Gastrocnemius medialis (tissue), 4 donors: Measurements from ENCODE around the gene RFTN1. TPM values are rescaled to one million over a fixed set of nuclear protein-coding genes. Genes with fewer than 3 reads are reported as not detected.

Experiments used
- ATAC-seq, 2 donors: fragments of 150-250 bp; one replicate each; pipeline ENCODE4 v1.9.1; 2016
- DNase-seq, 2 donors: peaks; one replicate each; pipeline ENCODE4 v3.0.0-alpha.2; 2019
- H3K27ac ChIP-seq, 4 donors: fragments of 200-600 bp; sonication (generic); 1 replicate in 1 of 4; 2 replicates in 3 of 4; pipeline ENCODE4 v1.5.1; 2016 to 2018; ENCODE audit warnings: mild to moderate bottlenecking in 2 of 4, moderate library complexity in 1 of 4
- H3K27me3 ChIP-seq, 3 donors: fragments of 200-600 bp; sonication (generic) in 2 of 3; 1 replicate in 1 of 3; 2 replicates in 2 of 3; pipeline versions ENCODE4 v1.5.1 to v1.6.0; 2016 to 2019; ENCODE audit warnings: mild to moderate bottlenecking in 1 of 3, moderate library complexity in 1 of 3
- H3K36me3 ChIP-seq, 2 donors: fragments of 200-600 bp; sonication (generic) in 1 of 2; one replicate each; pipeline ENCODE4 v1.5.1; 2017 to 2018
- H3K4me1 ChIP-seq, 2 donors: fragments of 200-600 bp; sonication (generic) in 1 of 2; one replicate each; pipeline ENCODE4 v1.5.1; 2016 to 2017; ENCODE audit warnings: mild to moderate bottlenecking in 2 of 2
- H3K4me3 ChIP-seq, 4 donors: fragments of 200-600 bp; sonication (generic) in 3 of 4; 1 replicate in 1 of 4; 2 replicates in 3 of 4; pipeline ENCODE4 v1.5.1; 2016 to 2019; ENCODE audit warnings: mild to moderate bottlenecking in 2 of 4
- H3K9me3 ChIP-seq, 3 donors: fragments of 200-600 bp; sonication (generic) in 2 of 3; 1 replicate in 1 of 3; 2 replicates in 2 of 3; pipeline ENCODE4 v1.5.1; 2016 to 2019
- CTCF ChIP-seq, 5 experiments: fragments of 450-650 bp in 3 of 5; fragments of 200-600 bp in 2 of 5; sonication (generic) in 2 of 5; IDR thresholded peaks in 4 of 5; conservative IDR thresholded peaks in 1 of 5; 1 replicate in 4 of 5; 2 replicates in 1 of 5; pipeline ENCODE4 v1.5.1; 2016 to 2019; ENCODE audit warnings: antibody characterized with exemption in 5 of 5, mild to moderate bottlenecking in 3 of 5, moderate library complexity in 3 of 5
- POLR2A ChIP-seq, 2 donors: fragments of 450-650 bp; IDR thresholded peaks; one replicate each; pipeline ENCODE4 v1.6.1; 2017; ENCODE audit warnings: antibody characterized with exemption in 2 of 2, mild to moderate bottlenecking in 2 of 2, moderate library complexity in 2 of 2
- in situ Hi-C, 4 donors: fragments of 200-750 bp; cut with MboI; loops; one replicate each; pipeline versions ENCODE4 v1.15.0 to v1.8.0; 2017; ENCODE audit warnings: low sequenced_read_pairs in 4 of 4
- intact Hi-C: fragments of 100-400 bp; cut with DNase I; formaldehyde crosslinking; loops from one replicate; pipeline ENCODE4 v1.15.1; 2023; ENCODE audit warnings: low total_unique reads
- total RNA-seq, 4 donors: library from RNA; depleted of rRNA; stranded (reverse); fragments of >200 nt; gene quantifications; one replicate each; pipeline versions ENCODE4 v1.1.0 to v1.2.3, GENCODE V29; 2016

Gene RFTN1
- total RNA-seq, 4 donors from 2014 or later = 10.7 to 22.8 (median 11.7) TPM

GRCh38 chr3:16343101-16343500 is 170.4 kb downstream of the RFTN1 start:
- Histone ChIP-seq H3K4me3 (no peak overlapping the region), H3K27me3 (no peaks in the 10 kb centered on the region), H3K9me3 (no peaks in the 10 kb centered on the region), H3K4me1 (peaks cover 0 to 8% of the 10 kb centered on the region in 2 donors), H3K36me3 (no peaks in the 10 kb centered on the region), H3K27ac (no peak overlapping the region)
- DNase-seq = no peak
- no peak for ATAC-seq
- TF ChIP-seq CTCF (IDR thresholded peaks at IDR 0.05 in 4 of 5, conservative IDR thresholded peaks at IDR 0.05 in 1 of 5) (no peak), POLR2A (IDR thresholded peaks at IDR 0.05) (no peak)
- intact Hi-C loops (no loop called here), in situ Hi-C loops (no loop called here)

- DNase-seq (peak in 1 of 2 donors; percentile 38), ATAC-seq (peak; percentile 87 to 91)
- Histone ChIP-seq H3K27me3 (no peaks in the 10 kb centered on the region), H3K36me3 (no peaks in the 10 kb centered on the region), H3K9me3 (no peaks in the 10 kb centered on the region), H3K27ac (no peak overlapping the region), H3K4me3 (no peak overlapping the region), H3K4me1 (peaks cover 0 to 12% of the 10 kb centered on the region in 2 donors)
- intact Hi-C loops (no loop called here), in situ Hi-C loops (no loop called here)
- TF ChIP-seq CTCF (IDR thresholded peaks at IDR 0.05 in 4 of 5, conservative IDR thresholded peaks at IDR 0.05 in 1 of 5) = no peak
- TF ChIP-seq POLR2A (IDR thresholded peaks at IDR 0.05) = no peak
Measured at GRCh38 chr3:16338999-16339398, 174.5 kb downstream of the RFTN1 start.

GRCh38 chr3:16337856-16338540 is 175.5 kb downstream of the RFTN1 start:
- DNase-seq = no peak
- in situ Hi-C loops = no loop called here
- intact Hi-C loops = no loop called here
- TF ChIP-seq POLR2A (IDR thresholded peaks at IDR 0.05) (no peak), CTCF (IDR thresholded peaks at IDR 0.05 in 4 of 5, conservative IDR thresholded peaks at IDR 0.05 in 1 of 5) (no peak)
- H3K27ac ChIP-seq = no peak overlapping the region
- no peaks in the 10 kb centered on the region for H3K27me3 ChIP-seq
- H3K4me1 ChIP-seq = peaks cover 0 to 12% of the 10 kb centered on the region in 2 donors
- no peaks in the 10 kb centered on the region for H3K36me3 ChIP-seq
- no peak for ATAC-seq
- no peaks in the 10 kb centered on the region for H3K9me3 ChIP-seq
- H3K4me3 ChIP-seq = no peak overlapping the region

DNA sequence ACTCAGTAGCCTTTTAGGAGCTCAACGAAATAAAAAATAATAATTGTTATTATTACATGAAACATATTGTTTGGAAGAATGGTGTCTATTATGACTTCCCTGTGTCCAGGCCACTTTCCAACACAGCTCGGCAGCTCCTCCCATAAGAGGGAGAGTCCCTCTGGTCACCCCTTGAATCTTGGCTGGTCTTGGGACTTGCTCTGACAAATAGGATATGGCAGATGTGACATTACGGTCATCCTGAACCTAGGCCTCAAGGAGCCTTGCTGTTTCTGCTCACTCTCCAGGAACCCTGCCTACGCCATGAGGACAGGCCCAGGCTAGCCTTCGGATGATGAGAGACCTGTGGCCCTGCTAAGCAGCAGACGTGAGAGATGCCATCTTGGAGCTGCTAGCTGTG is 176.7 kb downstream of the RFTN1 start:
- Histone ChIP-seq H3K27ac (no peak overlapping the region), H3K9me3 (no peaks in the 10 kb centered on the region), H3K36me3 (peaks cover 0 to 1% of the 10 kb centered on the region in 2 donors), H3K27me3 (no peaks in the 10 kb centered on the region), H3K4me1 (peaks cover 0 to 12% of the 10 kb centered on the region in 2 donors), H3K4me3 (no peak overlapping the region)
- ATAC-seq (no peak), DNase-seq (no peak)
- intact Hi-C loops = no loop called here
- in situ Hi-C loops = no loop called here
- no peak for TF ChIP-seq POLR2A (IDR thresholded peaks at IDR 0.05)
- no peak for TF ChIP-seq CTCF (IDR thresholded peaks at IDR 0.05 in 4 of 5, conservative IDR thresholded peaks at IDR 0.05 in 1 of 5)
